Nephron (organoid): Measurements from ENCODE around the gene VPS8.

Experiments
- H3K27ac Mint-ChIP-seq, 3 experiments: 2 replicates each; pipeline ENCODE4 v1.8.0; 2020; ENCODE audit warnings: mixed read lengths in 3 of 3, mild to moderate bottlenecking in 2 of 3, moderate library complexity in 1 of 3
- H3K27me3 Mint-ChIP-seq: 2 replicates; pipeline ENCODE4 v1.8.0; 2021; ENCODE audit warnings: low read depth, mild to moderate bottlenecking, moderate library complexity, mixed read lengths
- H3K36me3 Mint-ChIP-seq: 2 replicates; pipeline ENCODE4 v1.8.0; 2020; ENCODE audit warnings: low read depth, mixed read lengths
- H3K4me1 Mint-ChIP-seq: 2 replicates; pipeline ENCODE4 v1.8.0; 2020; ENCODE audit warnings: mixed read lengths
- H3K4me3 Mint-ChIP-seq, 3 experiments: 2 replicates each; pipeline ENCODE4 v1.8.0; 2020; ENCODE audit warnings: mild to moderate bottlenecking in 3 of 3, mixed read lengths in 3 of 3, moderate library complexity in 2 of 3
- H3K9me3 Mint-ChIP-seq: 2 replicates; pipeline ENCODE4 v1.8.0; 2020; ENCODE audit warnings: mixed read lengths
- CTCF ChIP-seq, 3 experiments: fragments of 200-600 bp; sonication (generic); IDR thresholded peaks; one replicate each; pipeline ENCODE4 v1.5.0; 2021; ENCODE audit warnings: antibody characterized with exemption in 3 of 3; ENCODE audit not compliant: unreplicated experiment in 3 of 3

The VPS8 gene

GRCh38 chr3:185066251-185066650, 254.3 kb downstream of the VPS8 start:
- Mint-ChIP-seq H3K9me3 (peaks cover 3% of the 10 kb centered on the region), H3K27ac (no peak overlapping the region), H3K4me1 (peaks cover 5% of the 10 kb centered on the region), H3K36me3 (no peaks in the 10 kb centered on the region), H3K27me3 (no peaks in the 10 kb centered on the region), H3K4me3 (no peak overlapping the region)
- no peak for TF ChIP-seq CTCF (IDR thresholded peaks at IDR 0.05; ENCODE audit: unreplicated experiment in 3 of 3)

DNA sequence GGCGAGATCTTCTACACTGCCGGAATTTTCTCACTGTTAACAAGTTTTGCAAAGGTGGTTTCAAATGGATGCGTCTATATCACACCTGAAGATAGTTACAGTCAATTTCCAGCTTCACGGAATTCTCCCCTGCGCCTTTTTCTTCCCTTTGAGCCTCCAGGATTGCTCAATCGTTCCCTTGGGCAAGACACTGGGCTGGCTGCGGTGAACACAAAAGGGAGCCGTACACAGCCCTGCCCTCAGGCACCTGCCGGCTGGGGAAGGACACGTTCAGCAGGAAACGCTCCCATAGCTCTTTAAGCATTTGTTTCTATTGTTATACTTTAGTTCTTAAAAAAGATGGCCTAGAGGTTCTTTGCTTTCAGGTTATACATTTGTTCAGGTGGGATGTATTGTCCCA, 255.2 kb downstream of the VPS8 start:
- no peak for TF ChIP-seq CTCF (IDR thresholded peaks at IDR 0.05; ENCODE audit: unreplicated experiment in 3 of 3)
- Mint-ChIP-seq H3K36me3 (no peaks in the 10 kb centered on the region), H3K9me3 (no peaks in the 10 kb centered on the region), H3K27ac (no peak overlapping the region), H3K4me3 (no peak overlapping the region), H3K27me3 (no peaks in the 10 kb centered on the region), H3K4me1 (peaks cover 5% of the 10 kb centered on the region)

GRCh38 chr3:185069037-185070030, 257.4 kb downstream of the VPS8 start:
- Mint-ChIP-seq H3K27me3 (no peaks in the 10 kb centered on the region), H3K4me1 (peaks cover 5% of the 10 kb centered on the region), H3K9me3 (no peaks in the 10 kb centered on the region), H3K27ac (no peak overlapping the region), H3K4me3 (no peak overlapping the region), H3K36me3 (no peaks in the 10 kb centered on the region)
- peak in 1 of 3 experiments; percentile 17 for TF ChIP-seq CTCF (IDR thresholded peaks at IDR 0.05; ENCODE audit: unreplicated experiment in 3 of 3)

- Mint-ChIP-seq H3K4me1 (peaks cover 5% of the 10 kb centered on the region), H3K27ac (no peak overlapping the region), H3K36me3 (no peaks in the 10 kb centered on the region), H3K9me3 (no peaks in the 10 kb centered on the region), H3K27me3 (no peaks in the 10 kb centered on the region), H3K4me3 (no peak overlapping the region)
- peak in 2 of 3 experiments; percentile 13 to 40 for TF ChIP-seq CTCF (IDR thresholded peaks at IDR 0.05; ENCODE audit: unreplicated experiment in 3 of 3)
These were observed 258.7 kb downstream of the VPS8 start for GRCh38 chr3:185070491-185071286.

- no peaks in the 10 kb centered on the region for H3K36me3 Mint-ChIP-seq
- no peaks in the 10 kb centered on the region for H3K9me3 Mint-ChIP-seq
- no peaks in the 10 kb centered on the region for H3K27me3 Mint-ChIP-seq
- TF ChIP-seq CTCF (IDR thresholded peaks at IDR 0.05; ENCODE audit: unreplicated experiment in 3 of 3), result no peak
- H3K4me1 Mint-ChIP-seq, result peaks cover 5% of the 10 kb centered on the region
- no peak overlapping the region for H3K27ac Mint-ChIP-seq
- H3K4me3 Mint-ChIP-seq, result no peak overlapping the region
These were observed 259.4 kb downstream of the VPS8 start for GRCh38 chr3:185071287-185071800.
